ENCODE data around the gene CDHR3. TPM values are rescaled to one million over a fixed set of nuclear protein-coding genes. Genes with fewer than 3 reads are reported as not detected.

Gene CDHR3
- total and polyA plus RNA-seq, 3 donors from 2014 or later, result 3.8 to 8.5 (median 7.5) TPM

DNA sequence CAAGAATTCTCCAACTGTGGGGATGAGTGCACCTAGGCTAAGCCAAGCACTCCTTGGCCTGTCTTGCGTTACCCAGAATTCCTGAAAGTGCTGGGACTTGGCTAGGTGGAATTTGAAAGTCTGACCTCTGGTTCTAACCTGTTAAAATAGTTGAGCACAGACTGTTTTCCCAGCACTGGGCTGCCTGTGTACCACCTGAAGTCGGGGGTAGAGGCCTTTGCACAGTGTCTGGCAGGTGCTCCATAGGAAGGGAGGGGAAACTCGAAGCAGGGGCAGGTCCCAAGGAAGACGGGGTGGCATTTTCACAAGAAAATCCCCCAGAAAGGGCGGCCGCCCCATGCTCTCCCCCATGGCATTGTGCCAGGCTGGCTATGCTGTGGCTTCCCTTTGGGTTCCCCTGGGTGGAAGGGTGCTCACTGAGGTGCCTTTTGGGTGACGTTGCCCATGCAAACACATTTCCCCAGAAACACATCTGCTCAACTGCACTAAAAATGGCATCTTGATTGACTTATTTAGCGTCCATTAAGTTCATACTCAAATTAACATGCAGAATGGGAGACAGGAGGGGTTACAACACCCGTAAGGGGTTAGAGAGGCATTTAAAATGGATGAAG lies 86.2 kb downstream of the CDHR3 start:
- WGBS, 2 donors, result 95 to 97% methylated on average over 9 of the region's 9 CpGs
- no peak overlapping the region for H3K4me3 ChIP-seq
- peaks cover 11% of the 10 kb centered on the region for H3K4me1 ChIP-seq
- intact Hi-C loops (cut with DNase I; ENCODE audit: low total_unique reads), result loop anchor here (10.0 kb wide), 1 partner anchor 284 kb away; no protein-coding TSS in a partner anchor
- DNase-seq, result no peak
- no peaks in the 10 kb centered on the region for H3K36me3 ChIP-seq (ENCODE audit: low read depth, missing control alignments)
- no peak overlapping the region for H3K27ac ChIP-seq
- H3K9me3 ChIP-seq, result no peaks in the 10 kb centered on the region
- H3K27me3 ChIP-seq, result no peaks in the 10 kb centered on the region
- TF ChIP-seq CTCF (IDR thresholded peaks at IDR 0.05) (no peak), POLR2A (IDR thresholded peaks at IDR 0.05) (no peak)

GRCh38 chr7:106050002-106050745 lies 87.1 kb downstream of the CDHR3 start:
- TF ChIP-seq POLR2A (IDR thresholded peaks at IDR 0.05) (no peak), CTCF (IDR thresholded peaks at IDR 0.05) (no peak)
- H3K4me3 ChIP-seq, result no peak overlapping the region
- DNase-seq, result peak; percentile 35
- no peaks in the 10 kb centered on the region for H3K9me3 ChIP-seq
- no peak overlapping the region for H3K27ac ChIP-seq
- 70 to 82% methylated on average over 11 to 13 of the region's 13 CpGs for WGBS, 2 donors
- H3K4me1 ChIP-seq, result peaks cover 11% of the 10 kb centered on the region
- intact Hi-C loops (cut with DNase I; ENCODE audit: low total_unique reads), result no loop called here
- no peaks in the 10 kb centered on the region for H3K27me3 ChIP-seq
- H3K36me3 ChIP-seq (ENCODE audit: low read depth, missing control alignments), result no peaks in the 10 kb centered on the region

- peaks cover 11% of the 10 kb centered on the region for H3K4me1 ChIP-seq
- intact Hi-C loops (cut with DNase I; ENCODE audit: low total_unique reads), result no loop called here
- no peak for TF ChIP-seq POLR2A (IDR thresholded peaks at IDR 0.05)
- no peak for TF ChIP-seq CTCF (IDR thresholded peaks at IDR 0.05)
- DNase-seq, result peak; percentile 28
- WGBS, 2 donors, result 60 to 61% methylated on average over 5 of the region's 5 CpGs
- H3K9me3 ChIP-seq, result no peaks in the 10 kb centered on the region
- H3K27ac ChIP-seq, result no peak overlapping the region
- H3K27me3 ChIP-seq, result no peaks in the 10 kb centered on the region
- H3K4me3 ChIP-seq, result no peak overlapping the region
- H3K36me3 ChIP-seq (ENCODE audit: low read depth, missing control alignments), result no peaks in the 10 kb centered on the region
Observed at GRCh38 chr7:106050746-106051117, 87.7 kb downstream of the CDHR3 start.

- H3K27ac ChIP-seq, result no peak overlapping the region
- H3K27me3 ChIP-seq, result no peaks in the 10 kb centered on the region
- intact Hi-C loops (cut with DNase I; ENCODE audit: low total_unique reads), result no loop called here
- H3K36me3 ChIP-seq (ENCODE audit: low read depth, missing control alignments), result no peaks in the 10 kb centered on the region
- WGBS, 2 donors, result 83 to 90% methylated on average over 2 of the region's 2 CpGs
- H3K4me3 ChIP-seq, result no peak overlapping the region
- H3K9me3 ChIP-seq, result no peaks in the 10 kb centered on the region
- no peak for DNase-seq
- peaks cover 11% of the 10 kb centered on the region for H3K4me1 ChIP-seq
- no peak for TF ChIP-seq POLR2A (IDR thresholded peaks at IDR 0.05)
- no peak for TF ChIP-seq CTCF (IDR thresholded peaks at IDR 0.05)
Observed at GRCh38 chr7:106052681-106053080, 89.6 kb downstream of the CDHR3 start.
